ENCODE results near the gene ATXN10.

ATXN10 gene

GRCh38 chr22:45891996-45892621 is 220.5 kb downstream of the ATXN10 start:
- CTCF ChIA-PET, result no interaction called here
- POLR2A ChIA-PET, result no interaction called here
- DNase-seq (ENCODE audit: extremely low spot score), result no peak
- TF ChIP-seq CTCF (IDR thresholded peaks at IDR 0.05; ENCODE audit: control extremely low read depth, extremely low read depth, low read depth, missing control alignments), result no peak

GRCh38 chr22:45892681-45893461 is 221.2 kb downstream of the ATXN10 start:
- CTCF ChIA-PET, result interaction anchor here (1.9 kb wide), 1 partner anchor 102 kb away, joined by 4 read pairs; no protein-coding TSS in a partner anchor
- POLR2A ChIA-PET, result no interaction called here
- no peak for TF ChIP-seq CTCF (IDR thresholded peaks at IDR 0.05; ENCODE audit: control extremely low read depth, extremely low read depth, low read depth, missing control alignments)
- no peak for DNase-seq (ENCODE audit: extremely low spot score)

GRCh38 chr22:45893516-45893915 is 221.9 kb downstream of the ATXN10 start:
- DNase-seq (ENCODE audit: extremely low spot score), result no peak
- TF ChIP-seq CTCF (IDR thresholded peaks at IDR 0.05; ENCODE audit: control extremely low read depth, extremely low read depth, low read depth, missing control alignments), result no peak
- POLR2A ChIA-PET, result no interaction called here
- CTCF ChIA-PET, result interaction anchor here (1.9 kb wide), 1 partner anchor 101 kb away, joined by 4 read pairs; no protein-coding TSS in a partner anchor

All from GM10248 (cell line).